Fibroblast of skin of back (primary cell): ENCODE data around the gene DNAJB7. TPM values are rescaled to one million over a fixed set of nuclear protein-coding genes. Genes with fewer than 3 reads are reported as not detected.
A peak's percentile ranks its signal among the peaks of the same experiment; 100 is the strongest.
"Not testable (repeated sequence)": the region's sequence is repeated elsewhere in the genome, so short reads cannot be mapped to it uniquely, and the experiment has no call there.

Experiments
- DNase-seq: peaks from one replicate; pipeline ENCODE4 v3.0.0-alpha.2; 2013
- polyA plus RNA-seq, 2 experiments: library from polyadenylated mRNA; unstranded; fragments of 120-200 nt; gene quantifications; one replicate each; pipeline ENCODE4 v1.2.1, GENCODE V29; 2013; ENCODE audit not compliant: insufficient read length in 2 of 2

Gene DNAJB7
- 0.12 TPM for polyA plus RNA-seq (2013, experiment 1 of 2; ENCODE audit: insufficient read length)
- polyA plus RNA-seq (2013, experiment 2 of 2; ENCODE audit: insufficient read length), result not detected

GRCh38 chr22:40862013-40862412 lies at the start of gene DNAJB7:
DNAJB7 (minus strand) TSS chr22:40862113; CDS start chr22:40861994, 119 bp downstream.
- no peak for DNase-seq

DNA sequence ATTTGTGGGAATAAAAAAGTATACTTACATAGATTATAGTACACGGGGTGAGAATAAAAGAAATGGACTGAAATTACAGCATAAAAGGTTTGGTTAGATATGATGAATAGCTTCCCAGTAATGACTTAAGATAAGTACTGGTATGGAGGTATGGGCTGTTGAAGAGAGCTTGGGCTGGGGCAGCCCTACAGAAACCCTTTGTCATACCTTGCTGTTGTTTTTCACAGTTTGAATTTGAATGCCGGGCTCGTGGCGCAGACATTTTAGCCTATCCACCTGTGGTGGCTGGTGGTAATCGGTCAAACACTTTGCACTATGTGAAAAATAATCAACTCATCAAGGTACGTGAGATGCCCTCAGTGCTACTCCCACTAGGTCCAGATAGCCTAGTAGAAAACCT lies 47.0 kb upstream of the DNAJB7 start:
- DNase-seq, result no peak

DNA sequence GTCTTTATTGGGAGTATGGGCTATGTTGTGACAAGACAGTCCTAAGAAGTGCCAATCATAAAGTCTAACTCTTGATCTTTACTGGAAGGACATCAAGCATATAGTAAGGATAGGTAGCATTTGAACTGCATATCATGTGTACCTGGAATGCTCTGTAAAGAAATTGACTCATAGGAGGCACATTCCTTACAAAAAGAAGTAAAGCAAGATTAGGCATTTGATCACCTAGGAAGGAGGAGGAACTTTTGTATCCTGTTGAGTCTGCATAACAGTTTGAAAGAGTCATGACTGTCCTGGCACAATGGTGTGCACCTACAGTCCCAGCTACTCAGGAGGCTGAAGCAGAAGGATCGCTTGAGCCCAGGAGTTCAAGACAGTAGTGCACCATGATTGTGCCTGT lies 42.2 kb upstream of the DNAJB7 start:
- no peak for DNase-seq

- peak; percentile 64 for DNase-seq
Observed at GRCh38 chr22:40898850-40899357, 37.0 kb upstream of the DNAJB7 start.

DNA sequence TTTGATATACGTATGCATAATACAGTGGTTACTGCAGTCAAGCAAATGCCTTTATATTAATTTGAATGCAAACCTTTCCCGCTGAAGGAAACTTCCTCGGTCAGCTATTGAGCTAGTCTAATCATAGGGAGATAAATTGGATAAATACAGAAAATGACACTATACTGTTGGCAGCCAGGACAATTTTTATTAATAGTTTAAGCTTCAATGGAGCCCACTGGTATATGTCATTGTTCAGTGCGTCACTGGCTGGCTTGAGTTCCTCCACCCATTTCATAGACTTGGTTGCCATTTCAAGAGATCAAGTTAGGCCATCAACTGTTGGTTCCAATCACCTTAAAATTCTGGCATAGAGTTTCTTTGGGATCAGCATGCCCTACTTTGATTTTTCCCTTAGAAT lies 32.5 kb upstream of the DNAJB7 start:
- no peak for DNase-seq

DNA sequence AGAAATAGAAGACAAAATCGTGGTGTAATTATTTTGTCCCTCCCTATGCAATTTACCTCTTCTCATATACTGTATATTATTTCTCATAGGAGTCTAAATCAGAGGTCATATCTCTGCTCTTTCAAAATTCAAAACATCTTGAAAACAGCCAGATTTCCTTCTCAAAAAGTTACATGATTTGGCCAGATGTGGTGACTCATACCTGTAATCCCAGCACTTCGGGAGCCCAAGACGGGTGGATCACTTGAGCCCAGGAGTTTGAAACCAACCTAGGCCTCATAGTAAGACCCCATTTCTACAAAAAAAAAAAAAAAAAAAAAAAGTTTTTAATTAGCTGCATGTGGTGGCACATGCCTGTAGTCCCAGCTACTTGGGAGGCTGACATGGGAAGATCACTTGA lies 29.0 kb upstream of the DNAJB7 start:
- DNase-seq, result no peak

DNA sequence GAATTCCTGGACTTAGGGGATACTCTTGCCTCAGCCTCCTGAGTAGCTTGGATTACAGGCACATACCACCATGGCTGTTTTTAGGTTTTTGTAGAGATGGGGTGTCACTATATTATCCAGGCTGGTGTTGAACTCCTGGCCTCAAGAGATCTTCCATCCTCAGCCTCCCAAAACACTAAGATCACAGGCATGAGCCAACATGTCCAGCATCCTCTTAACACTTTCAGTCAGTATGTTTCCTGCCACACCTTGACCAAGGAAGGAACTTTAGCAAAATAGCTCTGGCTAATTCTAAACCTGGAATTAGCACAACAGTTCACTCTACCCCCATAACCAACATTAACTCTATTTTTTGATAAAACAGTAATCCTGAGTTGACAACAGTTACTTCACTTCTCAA lies 27.2 kb upstream of the DNAJB7 start:
- no peak for DNase-seq

GRCh38 chr22:40878922-40879321 lies 17.0 kb upstream of the DNAJB7 start:
- no peak for DNase-seq

GRCh38 chr22:40877488-40877887 lies 15.6 kb upstream of the DNAJB7 start:
- DNase-seq, result no peak

DNA sequence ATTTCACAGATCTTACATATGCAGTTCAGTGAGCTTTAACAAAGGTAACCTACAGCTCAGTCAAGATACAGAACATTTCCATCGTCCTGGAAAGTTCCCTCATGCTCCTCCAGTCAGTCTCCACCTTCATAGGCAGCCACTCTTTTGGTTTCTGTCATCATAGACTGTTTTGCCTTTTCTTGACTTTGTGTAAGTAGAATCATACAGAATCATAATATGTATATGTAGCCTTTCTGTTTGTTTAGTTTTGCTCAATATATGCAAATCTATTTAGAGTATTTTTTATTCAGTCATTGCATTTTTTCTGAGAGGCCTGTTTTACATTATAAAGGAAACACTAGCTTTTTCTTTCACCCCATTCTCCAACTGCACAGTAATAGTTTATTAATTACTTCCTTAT lies 15.0 kb upstream of the DNAJB7 start:
- no peak for DNase-seq

DNA sequence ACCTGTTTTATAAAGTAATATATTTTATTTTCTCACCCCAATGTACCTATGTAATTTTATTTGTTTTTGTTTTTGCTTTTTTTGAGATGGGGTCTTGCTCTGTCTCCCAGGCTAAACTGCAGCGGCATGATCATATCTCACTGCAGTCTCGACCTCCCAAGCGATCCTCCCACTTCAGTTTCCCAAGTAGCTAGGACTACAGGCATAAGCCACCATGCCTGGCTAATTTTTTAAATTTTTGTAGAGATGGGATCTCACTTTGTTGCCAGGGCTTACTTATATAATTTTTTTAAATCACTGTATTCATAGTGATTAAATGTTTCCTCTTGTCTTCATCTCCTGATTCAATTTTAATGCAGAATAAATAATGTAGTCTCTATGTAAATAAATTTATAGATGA lies 13.2 kb upstream of the DNAJB7 start:
- no peak for DNase-seq

DNA sequence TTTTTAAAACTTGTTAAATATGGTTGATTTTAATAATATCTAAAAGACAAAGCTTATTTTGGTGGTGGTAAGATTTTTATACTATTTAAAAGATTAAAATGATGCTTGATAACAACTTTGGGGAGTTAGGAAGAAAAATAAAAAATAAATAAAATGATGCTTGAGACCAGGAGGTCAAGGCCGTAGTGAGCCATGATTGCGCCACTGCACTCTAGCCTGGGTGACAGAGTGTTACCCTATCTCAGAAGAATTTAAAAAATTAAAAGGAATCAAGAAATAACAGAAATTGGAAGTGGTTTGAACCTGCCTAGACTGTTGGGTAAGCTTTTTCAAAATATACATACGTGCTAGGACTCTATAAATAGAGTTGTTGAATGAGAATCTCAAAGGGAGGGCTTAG lies 12.1 kb upstream of the DNAJB7 start:
- no peak for DNase-seq

DNA sequence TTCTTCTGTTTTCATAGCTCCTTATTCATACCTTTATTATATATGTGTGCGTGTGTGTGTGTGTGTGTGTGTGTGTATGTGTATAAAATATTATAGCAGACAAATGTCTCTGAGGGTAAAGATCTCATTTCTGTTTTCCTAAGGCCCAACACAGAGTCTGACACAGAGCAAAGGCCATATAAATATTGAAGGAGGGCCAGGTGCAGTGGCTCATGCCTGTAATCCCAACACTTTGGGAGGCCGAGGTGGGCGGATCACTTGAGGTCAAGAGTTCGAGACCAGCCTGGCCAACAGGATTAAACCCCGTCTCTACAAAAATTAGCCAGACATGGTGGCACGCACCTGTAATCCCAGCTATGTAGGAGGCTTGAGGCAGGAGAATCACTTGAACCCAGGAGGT lies 6.5 kb upstream of the DNAJB7 start:
- not testable (repeated sequence) for DNase-seq

GRCh38 chr22:40867109-40867508 lies 5.2 kb upstream of the DNAJB7 start:
- DNase-seq, result no peak

- no peak for DNase-seq
Observed at GRCh38 chr22:40862537-40862936, 624 bp upstream of the DNAJB7 start.

DNA sequence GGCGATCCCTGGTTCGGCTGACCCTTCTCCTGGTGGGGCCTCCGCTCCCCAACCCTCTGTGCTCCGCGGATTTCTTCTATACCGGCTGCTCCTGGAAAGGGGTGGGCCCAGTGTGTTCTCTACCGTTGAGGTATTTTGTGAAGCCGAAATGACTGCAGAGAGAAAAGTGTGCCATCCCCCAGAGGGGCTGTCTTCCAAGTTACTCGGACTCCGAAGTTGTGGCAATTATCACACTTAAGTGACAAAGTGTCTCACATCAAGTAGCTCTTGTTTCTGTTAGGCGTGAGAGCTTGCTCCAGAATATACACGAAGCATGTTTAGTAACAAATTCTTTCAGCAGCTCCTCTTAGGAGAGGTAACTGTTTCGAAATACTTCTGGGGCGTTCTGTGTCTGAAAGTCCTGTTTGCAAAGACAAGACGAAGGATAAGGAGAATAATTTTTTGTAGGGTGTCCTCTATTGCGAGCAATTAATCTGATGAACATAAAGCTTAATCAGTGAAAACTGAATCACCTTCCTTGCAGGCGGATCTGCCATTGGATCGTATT lies 4.5 kb downstream of the DNAJB7 start:
- DNase-seq, result no peak

- peak; percentile 97 for DNase-seq
Observed at GRCh38 chr22:40856513-40857308, 5.2 kb downstream of the DNAJB7 start, which contains the start of the genes ST13 and XPNPEP3. ST13 (minus strand) TSS chr22:40856639; CDS start chr22:40856540, 99 bp downstream. XPNPEP3 (plus strand) TSS chr22:40857148; CDS start chr22:40857182, 34 bp downstream.

- DNase-seq, result peak; percentile 20
Observed at GRCh38 chr22:40855979-40856512, 5.9 kb downstream of the DNAJB7 start.

DNA sequence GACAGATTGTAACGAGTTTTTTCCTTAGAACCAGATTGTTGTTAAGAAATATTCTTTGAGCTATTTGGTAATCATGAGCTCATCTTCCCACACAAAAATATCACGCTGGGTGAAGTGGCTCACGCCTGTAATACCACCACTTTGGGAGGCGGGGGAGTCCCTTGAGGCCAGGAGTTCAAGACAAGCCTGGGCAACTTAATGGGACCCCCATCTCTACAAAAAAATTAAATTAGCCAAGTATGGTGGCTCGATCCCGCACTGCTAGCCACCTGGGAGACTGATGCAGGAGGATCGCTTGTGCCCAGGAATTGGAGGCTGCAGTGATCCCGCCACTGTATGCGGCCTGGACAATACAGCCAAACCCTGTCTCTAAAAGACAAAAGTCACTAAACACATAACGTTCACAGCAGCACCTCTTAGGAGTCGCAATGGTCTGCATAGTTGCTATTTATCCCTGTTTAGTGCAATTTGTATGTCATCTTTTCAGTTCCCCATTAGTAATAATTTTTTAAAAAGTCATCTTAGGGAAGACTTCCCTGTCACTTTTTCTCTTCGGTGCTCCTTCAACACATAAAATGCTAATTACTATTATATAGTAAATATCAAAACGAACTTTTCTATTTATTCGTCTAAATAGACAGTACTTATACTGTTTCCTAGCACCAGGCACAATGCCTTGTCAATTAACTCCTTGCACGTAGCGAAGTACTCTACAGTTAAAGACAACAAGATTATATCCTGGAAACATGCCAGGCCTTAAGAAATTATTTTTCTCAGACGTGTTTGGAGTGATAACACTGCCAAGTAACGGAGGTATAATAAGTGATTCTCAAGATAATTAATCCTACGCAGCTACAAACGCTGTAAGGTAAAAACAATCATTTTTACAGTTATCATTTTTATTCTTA lies 6.6 kb downstream of the DNAJB7 start:
- DNase-seq, result no peak

DNA sequence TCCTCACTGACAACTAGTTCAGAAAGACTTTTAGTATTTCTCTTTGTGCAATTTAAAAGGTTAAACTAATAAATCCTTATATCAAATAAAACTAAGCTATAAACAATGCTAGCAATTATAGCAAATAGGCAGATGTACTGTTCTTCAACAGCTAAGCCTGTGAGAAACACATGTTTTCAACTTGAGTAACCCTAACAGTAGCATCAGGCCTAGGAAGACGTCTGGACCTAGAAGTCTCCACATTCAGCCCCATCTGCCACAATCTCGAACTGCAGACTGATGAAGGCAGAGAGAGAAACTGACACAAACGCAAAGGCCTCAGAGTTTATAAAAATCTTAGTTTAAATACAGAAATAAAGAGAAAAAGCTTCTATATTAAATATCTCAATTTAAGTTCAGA lies 8.0 kb downstream of the DNAJB7 start:
- no peak for DNase-seq

GRCh38 chr22:40853333-40853732 lies 8.6 kb downstream of the DNAJB7 start:
- no peak for DNase-seq

DNA sequence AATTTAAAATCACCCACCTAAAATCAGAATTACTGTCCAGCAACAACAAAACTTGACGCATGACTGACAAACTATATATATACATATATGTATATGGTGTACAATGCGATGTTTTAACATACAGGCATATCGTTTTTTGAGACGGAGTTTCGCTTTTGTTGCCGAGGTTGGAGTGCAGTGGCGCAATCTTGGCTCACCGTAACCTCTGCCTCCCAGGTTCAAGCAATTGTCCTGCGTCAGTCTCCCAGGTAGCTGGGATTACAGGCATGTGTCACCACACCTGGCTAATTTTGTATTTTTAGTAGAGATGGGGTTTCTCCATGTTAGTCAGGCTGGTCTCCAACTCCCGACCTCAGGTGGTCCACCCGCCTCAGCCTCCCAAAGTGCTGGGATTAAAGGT lies 16.1 kb downstream of the DNAJB7 start:
- not testable (repeated sequence) for DNase-seq
